Transverse colon (tissue), 4 donors: ENCODE measurements around the gene RAB3A.

Source experiments
- CTCF ChIP-seq, 5 experiments: fragments of 200-600 bp in 3 of 5; fragments of 450-650 bp in 2 of 5; sonication (generic) in 3 of 5; IDR thresholded peaks; 1 replicate in 2 of 5; 2 replicates in 3 of 5; pipeline ENCODE4 v1.5.1; 2016 to 2017; ENCODE audit warnings: antibody characterized with exemption in 5 of 5, inconsistent platforms in 3 of 5, mild to moderate bottlenecking in 2 of 5, moderate library complexity in 1 of 5
- POLR2A ChIP-seq: fragments of 450-650 bp; IDR thresholded peaks from one replicate; pipeline ENCODE4 v1.6.1; 2016; ENCODE audit warnings: antibody characterized with exemption, mild to moderate bottlenecking, moderate library complexity
- POLR2AphosphoS5 ChIP-seq, 3 donors: sonication (generic); formaldehyde crosslinking; IDR thresholded peaks; one replicate each; pipeline ENCODE4 v1.6.1; 2016; ENCODE audit warnings: antibody characterized with exemption in 3 of 3

GRCh38 chr19:18173054-18173571, 30.7 kb downstream of the RAB3A start:
- TF ChIP-seq POLR2AphosphoS5 (IDR thresholded peaks at IDR 0.05) (no peak), CTCF (IDR thresholded peaks at IDR 0.05) (no peak), POLR2A (no peak)
